GM12865 (cell line): ENCODE measurements around the gene TNFRSF9.

Experiments used
- DNase-seq: peaks from one replicate; pipeline ENCODE4 v3.0.0; 2010; ENCODE audit warnings: low read depth
- H3K4me3 ChIP-seq: 2 replicates; pipeline ENCODE4 v1.5.1; 2011; ENCODE audit warnings: mild to moderate bottlenecking, low read depth, low read length, control low read depth
- TF ChIP-seq, protein P1 (sequence below): IDR thresholded peaks from 2 replicates; pipeline ENCODE4 v1.5.1; 2011; ENCODE audit warnings: low read length, control low read depth, low read depth, inconsistent platforms; ENCODE audit not compliant: insufficient read depth; ENCODE audit errors: missing control alignments

TNFRSF9 gene

DNA sequence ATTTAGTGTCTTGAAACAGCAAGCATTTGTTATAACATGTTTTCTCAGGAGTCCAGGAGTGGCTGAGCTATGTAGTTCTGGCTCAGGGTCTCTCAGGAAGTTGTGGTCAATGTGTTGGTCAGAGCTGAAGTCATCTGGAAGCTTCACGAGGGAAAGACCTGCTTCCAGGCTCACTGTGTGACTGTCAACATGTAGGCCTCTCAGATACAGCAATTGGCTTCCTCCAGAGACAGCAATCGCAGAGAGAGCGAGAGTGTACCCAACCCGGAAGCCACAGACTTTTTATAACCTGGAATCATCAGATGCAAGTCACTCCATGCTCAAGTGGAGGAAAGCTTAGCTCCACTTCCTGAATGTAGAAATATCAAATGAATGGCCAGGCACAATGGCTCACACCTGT, 40.9 kb downstream of the TNFRSF9 start:
- TF ChIP-seq, protein P1, sequence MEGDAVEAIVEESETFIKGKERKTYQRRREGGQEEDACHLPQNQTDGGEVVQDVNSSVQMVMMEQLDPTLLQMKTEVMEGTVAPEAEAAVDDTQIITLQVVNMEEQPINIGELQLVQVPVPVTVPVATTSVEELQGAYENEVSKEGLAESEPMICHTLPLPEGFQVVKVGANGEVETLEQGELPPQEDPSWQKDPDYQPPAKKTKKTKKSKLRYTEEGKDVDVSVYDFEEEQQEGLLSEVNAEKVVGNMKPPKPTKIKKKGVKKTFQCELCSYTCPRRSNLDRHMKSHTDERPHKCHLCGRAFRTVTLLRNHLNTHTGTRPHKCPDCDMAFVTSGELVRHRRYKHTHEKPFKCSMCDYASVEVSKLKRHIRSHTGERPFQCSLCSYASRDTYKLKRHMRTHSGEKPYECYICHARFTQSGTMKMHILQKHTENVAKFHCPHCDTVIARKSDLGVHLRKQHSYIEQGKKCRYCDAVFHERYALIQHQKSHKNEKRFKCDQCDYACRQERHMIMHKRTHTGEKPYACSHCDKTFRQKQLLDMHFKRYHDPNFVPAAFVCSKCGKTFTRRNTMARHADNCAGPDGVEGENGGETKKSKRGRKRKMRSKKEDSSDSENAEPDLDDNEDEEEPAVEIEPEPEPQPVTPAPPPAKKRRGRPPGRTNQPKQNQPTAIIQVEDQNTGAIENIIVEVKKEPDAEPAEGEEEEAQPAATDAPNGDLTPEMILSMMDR: no peak
- no peak for DNase-seq
- no peak overlapping the region for H3K4me3 ChIP-seq

DNA sequence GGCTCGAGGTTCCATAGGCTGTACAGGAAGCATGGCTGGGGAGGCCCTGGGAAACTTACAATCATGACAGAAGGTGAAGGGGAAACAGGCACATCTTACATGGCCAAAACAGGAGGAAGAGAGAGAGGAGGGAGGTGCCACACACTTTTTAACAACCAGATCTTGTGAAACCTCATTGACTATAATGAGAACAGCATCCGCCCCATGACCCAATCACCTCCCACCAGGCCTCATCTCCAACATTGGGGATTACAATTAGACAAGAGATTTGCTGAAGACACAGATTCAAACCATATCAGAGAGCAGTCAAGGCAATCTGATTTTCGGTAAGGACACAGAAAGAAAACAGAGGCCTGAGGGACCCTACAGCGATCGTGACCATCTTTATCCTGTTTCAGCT, 41.7 kb downstream of the TNFRSF9 start:
- TF ChIP-seq, protein P1: no peak
- H3K4me3 ChIP-seq: no peak overlapping the region
- DNase-seq: no peak

DNA sequence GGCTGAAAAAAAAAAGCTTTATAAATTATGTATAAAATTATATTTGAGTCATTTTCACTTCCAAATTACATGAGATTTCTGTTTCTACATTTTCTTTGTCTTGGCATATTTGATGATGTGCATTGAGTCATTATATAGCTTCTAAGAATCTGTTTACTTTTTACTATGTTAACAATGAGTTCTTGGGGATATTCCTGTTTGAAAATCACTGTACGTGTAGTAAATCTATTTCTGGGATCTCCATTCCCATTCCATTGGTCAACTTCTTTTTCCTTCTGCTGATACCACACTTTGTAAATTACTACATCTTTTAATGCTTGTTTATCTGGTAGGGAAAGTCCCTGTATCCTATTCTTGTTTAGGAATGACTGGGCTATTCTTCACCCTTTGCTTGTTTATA, 43.6 kb downstream of the TNFRSF9 start:
- no peak for DNase-seq
- TF ChIP-seq, protein P1: no peak
- H3K4me3 ChIP-seq: no peak overlapping the region

DNA sequence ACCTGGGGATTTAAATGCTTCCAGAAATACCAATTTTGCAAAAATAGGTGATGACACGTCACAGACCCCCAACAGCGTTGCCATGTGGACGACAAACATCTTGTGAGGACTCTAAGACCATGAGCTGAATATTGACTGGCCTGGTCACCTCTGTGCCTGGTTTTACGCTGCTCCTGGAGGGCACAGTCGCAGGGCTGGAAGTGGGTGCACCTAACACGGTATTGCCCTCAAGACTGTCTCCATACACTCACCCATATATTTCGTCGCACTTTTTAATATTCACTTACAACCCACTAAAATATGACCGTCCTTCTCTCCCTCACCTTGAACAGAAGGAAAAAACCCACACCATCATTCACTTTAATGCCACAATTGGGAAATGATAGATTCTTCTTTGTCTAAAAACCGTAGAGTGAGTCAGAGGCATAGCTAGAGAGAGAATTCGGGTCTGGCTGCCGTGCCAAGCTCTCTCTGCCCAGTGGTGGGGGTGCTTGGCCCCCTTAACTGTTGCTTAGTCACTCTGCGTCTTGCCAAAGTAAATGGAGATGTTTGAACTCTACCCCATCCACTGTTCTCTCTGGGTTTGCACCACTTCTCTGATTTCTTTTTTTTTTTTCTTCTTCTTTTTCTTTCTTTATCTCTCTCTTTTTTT, 47.0 kb downstream of the TNFRSF9 start:
- H3K4me3 ChIP-seq: no peak overlapping the region
- TF ChIP-seq, protein P1: no peak

DNA sequence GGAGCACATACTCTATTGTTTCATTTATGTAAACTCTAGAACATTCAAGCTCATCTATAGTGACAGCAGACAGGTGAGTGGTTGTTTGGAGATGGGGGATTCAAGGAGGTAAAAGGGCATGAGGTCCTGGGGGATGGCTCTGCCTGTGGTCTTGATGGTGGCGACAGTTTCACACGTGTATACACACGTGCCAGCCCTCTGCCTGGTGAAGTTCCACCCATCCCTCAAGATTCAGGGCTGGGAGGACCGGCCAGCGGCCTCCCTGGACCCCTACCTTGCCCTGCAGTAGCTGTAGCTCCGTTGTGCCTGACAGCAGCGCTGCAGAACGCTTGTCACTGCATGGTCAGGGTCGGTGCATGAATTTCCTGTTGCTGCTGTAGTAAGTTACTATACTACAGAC, 48.8 kb downstream of the TNFRSF9 start:
- no peak for DNase-seq

More for the DNA sequence above, 47.0 kb downstream of the TNFRSF9 start:
- no peak for DNase-seq

DNA sequence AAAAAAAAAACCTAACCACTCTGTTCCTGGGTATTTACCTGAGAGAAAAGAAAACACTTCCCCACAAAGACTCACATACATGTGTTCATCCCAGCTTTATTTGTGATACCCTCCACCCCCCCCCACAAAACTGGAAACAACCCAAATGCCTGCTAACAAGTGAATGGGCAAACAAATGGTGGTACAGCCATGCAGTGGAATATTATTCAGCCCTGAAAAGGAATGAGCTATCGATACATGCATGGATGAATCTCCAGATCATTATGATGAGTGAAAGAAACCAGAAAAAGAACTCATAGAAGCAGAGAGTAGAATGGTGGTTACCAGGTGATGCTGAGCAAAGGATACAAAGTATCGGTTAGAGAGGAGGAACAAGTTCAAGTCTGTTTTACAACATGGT, 49.8 kb downstream of the TNFRSF9 start:
- TF ChIP-seq, protein P1: no peak
- DNase-seq: no peak
- no peak overlapping the region for H3K4me3 ChIP-seq

More for the DNA sequence above, 48.8 kb downstream of the TNFRSF9 start:
- H3K4me3 ChIP-seq: no peak overlapping the region
- TF ChIP-seq, protein P1: no peak
